ENCODE results near the gene TNFAIP8L3. TPM values are rescaled to one million over a fixed set of nuclear protein-coding genes. Genes with fewer than 3 reads are reported as not detected.

Gene TNFAIP8L3
- total and polyA plus RNA-seq, 9 of the 15 experiments (the other 6 are each of a cell fraction or from before 2014, with no cell fraction given), result 0.13 TPM; not detected in 8

GRCh38 chr15:51083641-51084166, 11.0 kb downstream of the TNFAIP8L3 start:
- Histone ChIP-seq H4K20me1 (replicated peaks; ENCODE audit: control insufficient read depth, insufficient read depth, low read length) (no peaks in the 10 kb centered on the region), H3K4me1 (replicated peaks in 1 of 2; ENCODE audit: control insufficient read depth in 2 of 2, insufficient read depth in 2 of 2, low read length in 2 of 2) (peaks cover 0 to 5% of the 10 kb centered on the region in 2 experiments; a peak in 2 of 5 replicates), H3K9me3 (replicated peaks; ENCODE audit: control insufficient read depth, insufficient read depth, low read depth, low read length) (no peaks in the 10 kb centered on the region), H2AFZ (ENCODE audit: low read depth, low read length) (no peak overlapping the region), H3K27ac (ENCODE audit: extremely low read depth, low read depth, low read length) (no peak overlapping the region), H3K4me3 (no peak overlapping the region), H3K79me2 (ENCODE audit: control insufficient read depth, insufficient read depth, low read length) (no peaks in the 10 kb centered on the region), H3K4me2 (ENCODE audit: insufficient read depth, low read length) (no peak overlapping the region), H3K9me1 (ENCODE audit: control insufficient read depth, insufficient read depth, low read length) (no peaks in the 10 kb centered on the region), H3K9ac (ENCODE audit: insufficient read depth in 1 of 2, low read depth in 2 of 2, low read length in 2 of 2) (no peak overlapping the region), H3K27me3 (ENCODE audit: control insufficient read depth in 2 of 2, insufficient read depth in 2 of 2, low read length in 2 of 2) (no peaks in the 10 kb centered on the region), H3K36me3 (ENCODE audit: control insufficient read depth, insufficient read depth, low read length) (no peaks in the 10 kb centered on the region)
- ChIA-PET POLR2A (interaction anchor here (0.6 kb wide), 1 partner anchor 55 kb away, joined by 4 read pairs; no protein-coding TSS in a partner anchor), CTCF (ENCODE audit: low intra/inter-chr PET ratio) (no interaction called here)
- intact Hi-C loops (cut with micrococcal nuclease) (no loop called here), in situ Hi-C loops (cut with MboI) (no loop called here)
- DNase-seq (ENCODE audit: extremely low read depth in 1 of 4, low spot score in 3 of 4) (no peak), FAIRE-seq (no peak), ATAC-seq (no peak)
- no peak for TF ChIP-seq FOXO4 (CRISPR knock-in tag; IDR thresholded peaks at IDR 0.05)
- no peak for TF ChIP-seq NR2C1 (IDR thresholded peaks at IDR 0.05)
- no peak for TF ChIP-seq NR2C1 (tag; IDR thresholded peaks at IDR 0.05)
- TF ChIP-seq ATF2 (CRISPR knock-in tag; IDR thresholded peaks at IDR 0.05), result no peak
- TF ChIP-seq SMARCA5 (IDR thresholded peaks at IDR 0.05), result no peak
- no peak for TF ChIP-seq TRIM28 (IDR thresholded peaks at IDR 0.05)
- no peak for TF ChIP-seq LEF1 (IDR thresholded peaks at IDR 0.05)
- no peak for TF ChIP-seq IRF9 (tag; IDR thresholded peaks at IDR 0.05)
- TF ChIP-seq HNRNPL (IDR thresholded peaks at IDR 0.05; ENCODE audit: low read depth, low read length), result no peak
- no TSS peak for BruUV-seq (replicated peaks)
- 53% methylated on average over 4 of the region's 4 CpGs for WGBS (ENCODE audit: insufficient coverage, low coverage, missing lambda C conversion rate)

Data from K562 (cell line).